ENCODE measurements around the gene GPRASP3. TPM values are rescaled to one million over a fixed set of nuclear protein-coding genes. Genes with fewer than 3 reads are reported as not detected.

The GPRASP3 gene
- polyA plus RNA-seq, 1 donor from 2014 or later, result 16.4 TPM

GRCh38 chrX:102723456-102723855 lies 2.9 kb downstream of the GPRASP3 start:
- Histone ChIP-seq H3K9me2 (ENCODE audit: insufficient read depth, low read length) (no peaks in the 10 kb centered on the region), H3K9me3 (ENCODE audit: low read length) (no peaks in the 10 kb centered on the region), H3K4me3 (ENCODE audit: low read length) (no peak overlapping the region), H3F3A (ENCODE audit: insufficient read depth, low read length, poor library complexity, severe bottlenecking) (no peaks in the 10 kb centered on the region), H3K79me2 (replicated peaks; ENCODE audit: insufficient read depth, low read length) (no peaks in the 10 kb centered on the region), H3K36me3 (ENCODE audit: insufficient read depth, low read length) (no peaks in the 10 kb centered on the region), H3K27ac (ENCODE audit: low read length) (no peak overlapping the region), H3K27me3 (ENCODE audit: insufficient read depth, low read depth, low read length) (no peaks in the 10 kb centered on the region), H4K20me1 (ENCODE audit: insufficient read depth) (no peaks in the 10 kb centered on the region), H2AFZ (ENCODE audit: low read depth, low read length) (no peak overlapping the region), H3K9ac (ENCODE audit: low read length) (no peak overlapping the region), H3K4me2 (ENCODE audit: low read length) (no peak overlapping the region)
- TF ChIP-seq SMC3 (conservative IDR thresholded peaks at IDR 0.05; ENCODE audit: poor library complexity) (no peak), CTCF (IDR thresholded peaks at IDR 0.05; ENCODE audit: poor library complexity, severe bottlenecking) (no peak), TAF1 (IDR thresholded peaks at IDR 0.05; ENCODE audit: low read depth) (no peak), REST (IDR thresholded peaks at IDR 0.05; ENCODE audit: borderline replicate concordance) (no peak), POLR2AphosphoS5 (IDR thresholded peaks at IDR 0.05) (no peak), EZH2 (IDR thresholded peaks at IDR 0.05; ENCODE audit: borderline replicate concordance, insufficient read depth, low read length, poor library complexity, severe bottlenecking) (no peak), RAD21 (conservative IDR thresholded peaks at IDR 0.05) (no peak), MXI1 (conservative IDR thresholded peaks at IDR 0.05; ENCODE audit: poor library complexity, severe bottlenecking) (no peak), EP300 (conservative IDR thresholded peaks at IDR 0.05; ENCODE audit: poor library complexity, severe bottlenecking) (no peak)

GRCh38 chrX:102727761-102728160 lies 7.2 kb downstream of the GPRASP3 start:
- TF ChIP-seq TAF1 (IDR thresholded peaks at IDR 0.05; ENCODE audit: low read depth) (no peak), SMC3 (conservative IDR thresholded peaks at IDR 0.05; ENCODE audit: poor library complexity) (no peak), CTCF (IDR thresholded peaks at IDR 0.05; ENCODE audit: poor library complexity, severe bottlenecking) (no peak), REST (IDR thresholded peaks at IDR 0.05; ENCODE audit: borderline replicate concordance) (no peak), POLR2AphosphoS5 (IDR thresholded peaks at IDR 0.05) (no peak), EZH2 (IDR thresholded peaks at IDR 0.05; ENCODE audit: borderline replicate concordance, insufficient read depth, low read length, poor library complexity, severe bottlenecking) (no peak), RAD21 (conservative IDR thresholded peaks at IDR 0.05) (no peak), EP300 (conservative IDR thresholded peaks at IDR 0.05; ENCODE audit: poor library complexity, severe bottlenecking) (no peak), MXI1 (conservative IDR thresholded peaks at IDR 0.05; ENCODE audit: poor library complexity, severe bottlenecking) (no peak)
- Histone ChIP-seq H3K27ac (ENCODE audit: low read length) (no peak overlapping the region), H4K20me1 (ENCODE audit: insufficient read depth) (no peaks in the 10 kb centered on the region), H3K9me3 (ENCODE audit: low read length) (no peaks in the 10 kb centered on the region), H3K36me3 (ENCODE audit: insufficient read depth, low read length) (no peaks in the 10 kb centered on the region), H3K9ac (ENCODE audit: low read length) (no peak overlapping the region), H3K79me2 (replicated peaks; ENCODE audit: insufficient read depth, low read length) (no peaks in the 10 kb centered on the region), H3K9me2 (ENCODE audit: insufficient read depth, low read length) (no peaks in the 10 kb centered on the region), H3K27me3 (ENCODE audit: insufficient read depth, low read depth, low read length) (no peaks in the 10 kb centered on the region), H3K4me2 (ENCODE audit: low read length) (no peak overlapping the region), H2AFZ (ENCODE audit: low read depth, low read length) (no peak overlapping the region), H3K4me3 (ENCODE audit: low read length) (no peak overlapping the region), H3F3A (ENCODE audit: insufficient read depth, low read length, poor library complexity, severe bottlenecking) (no peaks in the 10 kb centered on the region)

Data from neural cell (in vitro differentiated cells).